GM18526 (cell line): ENCODE data around the gene SLC25A20.

Source experiments
- POLR2A ChIP-seq: IDR thresholded peaks from 3 replicates; pipeline ENCODE4 v1.6.1; 2011; ENCODE audit not compliant: insufficient read length; ENCODE audit errors: extremely low read depth

Gene SLC25A20

GRCh38 chr3:48863122-48863521 lies 35.6 kb downstream of the SLC25A20 start:
- no peak for TF ChIP-seq POLR2A

- TF ChIP-seq POLR2A = no peak
Observed at GRCh38 chr3:48859206-48859605, 39.5 kb downstream of the SLC25A20 start.

GRCh38 chr3:48858709-48859108 lies 40.0 kb downstream of the SLC25A20 start:
- no peak for TF ChIP-seq POLR2A

GRCh38 chr3:48857641-48858040 lies 41.0 kb downstream of the SLC25A20 start:
- TF ChIP-seq POLR2A = no peak

- TF ChIP-seq POLR2A = no peak
Observed at GRCh38 chr3:48856469-48856868, 42.2 kb downstream of the SLC25A20 start.

- no peak for TF ChIP-seq POLR2A
Observed at GRCh38 chr3:48855681-48856447, 42.8 kb downstream of the SLC25A20 start.

GRCh38 chr3:48852151-48852550 lies 46.5 kb downstream of the SLC25A20 start:
- no peak for TF ChIP-seq POLR2A

- TF ChIP-seq POLR2A = no peak
Observed at GRCh38 chr3:48851407-48851806, 47.3 kb downstream of the SLC25A20 start.

GRCh38 chr3:48848816-48849515 lies 49.7 kb downstream of the SLC25A20 start:
- TF ChIP-seq POLR2A = no peak

GRCh38 chr3:48847504-48848423 lies 50.9 kb downstream of the SLC25A20 start, which contains the start of gene PRKAR2A:
Gene PRKAR2A, minus strand, starts transcription at chr3:48847874. Its CDS starts 278 bp downstream, at chr3:48847596.
- TF ChIP-seq POLR2A = no peak

GRCh38 chr3:48847053-48847503 lies 51.6 kb downstream of the SLC25A20 start:
- no peak for TF ChIP-seq POLR2A

- no peak for TF ChIP-seq POLR2A
Observed at GRCh38 chr3:48845170-48845569, 53.5 kb downstream of the SLC25A20 start.

GRCh38 chr3:48837163-48837562 lies 61.5 kb downstream of the SLC25A20 start:
- TF ChIP-seq POLR2A = no peak

- no peak for TF ChIP-seq POLR2A
Observed at GRCh38 chr3:48835650-48836366, 62.9 kb downstream of the SLC25A20 start.

- TF ChIP-seq POLR2A = no peak
Observed at GRCh38 chr3:48832684-48833083, 66.0 kb downstream of the SLC25A20 start.
